Aorta (tissue), 5 donors: ENCODE data around the gene MANBA. TPM values are rescaled to one million over a fixed set of nuclear protein-coding genes. Genes with fewer than 3 reads are reported as not detected.
"Not testable (repeated sequence)": the region's sequence is repeated elsewhere in the genome, so short reads cannot be mapped to it uniquely, and the experiment has no call there.

ENCODE experiments used
- ATAC-seq: fragments of 200-7000 bp; cut with Tn5 transposase; one replicate; pipeline ENCODE4 v1.9.1; 2022; ENCODE audit warnings: moderate library complexity; ENCODE audit not compliant: low FRiP score
- DNase-seq, 2 donors: peaks; one replicate each; pipeline ENCODE4 v3.0.0-alpha.2; 2020
- H3K27ac ChIP-seq, 2 donors: one replicate each; pipeline ENCODE4 v1.5.1; 2013; ENCODE audit warnings: low read length in 2 of 2, mild to moderate bottlenecking in 2 of 2, moderate library complexity in 2 of 2, control low read depth in 1 of 2, inconsistent platforms in 1 of 2, low read depth in 1 of 2
- H3K27me3 ChIP-seq, 2 donors: one replicate each; pipeline ENCODE4 v1.6.1; 2013; ENCODE audit warnings: control low read depth in 1 of 2, low read length in 1 of 2, mild to moderate bottlenecking in 1 of 2, moderate library complexity in 1 of 2; ENCODE audit not compliant: insufficient read depth in 2 of 2, control insufficient read depth in 1 of 2
- H3K36me3 ChIP-seq, 2 donors: one replicate each; pipeline ENCODE4 v1.6.1; 2013; ENCODE audit warnings: control low read depth in 1 of 2, low read length in 1 of 2, mild to moderate bottlenecking in 1 of 2; ENCODE audit not compliant: insufficient read depth in 2 of 2, control insufficient read depth in 1 of 2
- H3K4me1 ChIP-seq, 2 donors: one replicate each; pipeline ENCODE4 v1.6.1; 2013; ENCODE audit warnings: low read length in 2 of 2, control low read depth in 1 of 2, mild to moderate bottlenecking in 1 of 2, moderate library complexity in 1 of 2; ENCODE audit not compliant: insufficient read depth in 2 of 2, control insufficient read depth in 1 of 2
- H3K4me3 ChIP-seq, 2 donors: one replicate each; pipeline ENCODE4 v1.5.1; 2013; ENCODE audit warnings: low read length in 2 of 2, control low read depth in 1 of 2, mild to moderate bottlenecking in 1 of 2
- H3K9me3 ChIP-seq: one replicate; pipeline ENCODE4 v1.6.1; 2013; ENCODE audit warnings: mild to moderate bottlenecking, low read length; ENCODE audit not compliant: control insufficient read depth
- WGBS, 2 donors: extraction: QIAGEN DNeasy Blood & Tissue Kit; methylation state at CpG; one replicate each; pipeline ENCODE4 v1.1.7; 2013; 5-methylcytosine and 5-hydroxymethylcytosine counted together
- intact Hi-C, 2 donors: fragments of 100-400 bp; cut with DNase I; formaldehyde crosslinking; loops; one replicate each; pipeline versions ENCODE4 v1.14.2 to v1.15.0; 2022
- polyA plus RNA-seq, 2 donors: library from polyadenylated mRNA; stranded (reverse); fragments of 200-250 nt; gene quantifications; one replicate each; pipeline ENCODE4 v1.2.3, GENCODE V29; 2013
- total RNA-seq, 2 donors: library from RNA; stranded (reverse); fragmentation: NEBNext Ultra II Directional; extraction: Animal tissue kit (Norgen Biotek cat#: 25700); gene quantifications; one replicate each; pipeline ENCODE4 v1.2.1, GENCODE V29; 2021
- donor health status: healthy with polysubstance abuse.
- donor health status: Bipolar disorder and iron deficiency.
- donor health status: DM: no; HTN: no; CAD: no.
- donor health status: DM: no; HTN: no; CAD: no.
- donor health status: DM: yes; HTN: yes; CAD: no.

Gene MANBA
- total and polyA plus RNA-seq, 4 donors = 16.8 to 41.4 (median 20.4) TPM

DNA sequence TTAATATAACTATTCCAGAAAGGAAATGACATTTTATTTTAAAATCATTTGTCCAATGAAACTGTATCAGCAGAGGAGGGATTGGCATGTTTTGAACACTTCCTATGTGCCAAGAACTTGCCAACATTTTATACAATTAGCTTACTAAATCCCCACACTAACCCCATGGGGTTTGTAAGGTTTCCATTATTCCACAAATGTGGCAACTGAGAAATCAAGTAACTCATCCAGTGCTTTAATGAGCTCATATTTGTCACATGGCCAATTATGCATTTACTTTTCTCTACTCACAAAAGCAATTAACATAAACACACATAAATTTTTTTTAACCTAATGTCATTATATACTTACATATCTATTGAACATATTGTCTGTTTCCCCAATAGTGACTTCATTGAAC lies 37.3 kb downstream of the MANBA start:
- ATAC-seq (no peak), DNase-seq (no peak)
- Histone ChIP-seq H3K27ac (no peak overlapping the region), H3K9me3 (no peaks in the 10 kb centered on the region), H3K27me3 (no peaks in the 10 kb centered on the region), H3K36me3 (no peaks in the 10 kb centered on the region), H3K4me1 (no peaks in the 10 kb centered on the region), H3K4me3 (no peak overlapping the region)
- intact Hi-C loops = no loop called here

DNA sequence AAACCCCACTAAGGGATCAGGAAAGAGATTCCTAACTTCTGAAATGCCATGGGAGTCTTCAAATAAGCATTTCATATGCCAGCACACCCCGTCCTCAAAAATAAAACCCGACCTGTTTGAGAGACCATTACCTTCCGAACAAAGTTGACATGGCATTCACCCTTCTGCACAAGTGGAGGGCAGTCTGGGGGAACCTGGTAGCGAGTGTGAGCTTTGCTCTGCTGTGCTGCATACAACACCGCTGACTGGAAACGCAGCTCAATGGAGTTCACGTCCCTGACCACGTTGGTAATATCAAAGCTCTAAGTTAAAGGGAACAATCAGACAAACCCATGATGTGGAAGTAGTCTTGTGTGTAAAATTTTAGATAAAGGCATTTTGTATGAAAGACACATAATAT lies 38.0 kb downstream of the MANBA start:
- DNase-seq (no peak), ATAC-seq (no peak)
- Histone ChIP-seq H3K4me3 (no peak overlapping the region), H3K27ac (no peak overlapping the region), H3K27me3 (no peaks in the 10 kb centered on the region), H3K9me3 (no peaks in the 10 kb centered on the region), H3K4me1 (no peaks in the 10 kb centered on the region), H3K36me3 (no peaks in the 10 kb centered on the region)
- intact Hi-C loops = no loop called here
- 50 to 54% methylated on average over 8 of the region's 8 CpGs for WGBS, 2 donors

DNA sequence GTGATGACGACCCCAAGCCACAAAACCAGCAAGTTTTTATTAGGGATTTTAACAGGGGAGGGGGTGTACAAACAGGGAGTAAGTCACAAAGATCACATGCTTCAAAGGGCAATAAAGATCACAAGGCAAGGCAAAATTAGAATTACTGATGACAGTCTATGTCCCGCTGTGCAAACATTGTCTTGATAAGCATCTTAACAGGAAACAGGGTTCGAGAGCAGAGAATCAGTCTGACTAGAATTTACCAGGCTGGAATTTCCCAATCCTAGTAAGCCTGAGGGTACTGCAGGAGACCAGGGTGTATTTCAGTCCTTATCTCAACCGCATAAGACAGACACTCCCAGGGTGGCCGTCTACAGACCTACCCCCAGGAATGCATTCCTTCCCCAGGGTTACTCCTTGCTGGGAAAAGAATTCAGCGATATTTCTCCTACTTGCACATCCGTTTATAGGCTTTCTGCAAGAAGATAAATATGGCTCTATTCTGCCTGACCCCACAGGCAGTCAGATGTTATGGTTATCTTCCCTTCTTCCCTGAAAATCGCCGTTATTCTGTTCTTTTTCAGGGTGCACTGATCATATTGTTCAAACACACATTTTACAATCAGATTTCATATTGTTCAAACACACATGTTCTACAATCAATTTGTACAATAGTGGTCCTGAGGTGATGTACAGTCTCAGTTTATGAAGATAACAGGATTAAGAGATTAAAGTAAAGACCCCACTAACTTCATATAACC lies 41.8 kb downstream of the MANBA start:
- H3K4me1 ChIP-seq, H3K27ac ChIP-seq, DNase-seq, H3K27me3 ChIP-seq, intact Hi-C loops, H3K9me3 ChIP-seq, H3K36me3 ChIP-seq, ATAC-seq, H3K4me3 ChIP-seq: not testable (repeated sequence)
- 74 to 84% methylated on average over 9 of the region's 9 CpGs for WGBS, 2 donors

DNA sequence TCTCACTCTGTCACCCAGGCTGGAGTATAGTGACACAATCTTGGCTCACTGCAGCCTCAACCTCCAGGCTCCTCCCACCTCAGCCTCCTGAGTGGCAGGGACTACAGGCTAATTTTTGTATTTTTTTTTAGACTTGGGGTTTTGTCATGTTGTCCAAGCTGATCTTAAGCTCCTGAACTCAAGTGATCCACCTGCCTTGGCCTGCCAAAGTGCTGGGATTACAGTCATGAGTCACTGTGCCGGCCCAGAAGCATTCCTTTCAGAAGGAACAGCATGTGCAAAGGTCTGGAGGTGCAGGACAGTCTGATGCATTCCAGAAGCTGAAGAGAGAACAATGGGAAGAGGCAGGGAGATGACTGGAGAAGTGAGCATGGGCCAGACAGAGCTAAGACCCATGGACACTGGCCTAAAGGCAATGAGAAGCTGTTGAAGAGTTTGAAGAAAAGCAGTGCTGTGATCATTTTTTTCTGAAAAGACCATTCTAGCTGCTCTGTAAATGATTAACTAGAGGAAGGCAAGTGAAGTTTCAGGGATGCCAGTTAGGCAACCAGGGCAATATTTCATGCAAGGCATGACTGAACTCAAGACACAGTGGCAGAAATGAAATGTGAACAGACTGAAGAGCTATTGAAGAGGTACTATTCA lies 43.2 kb downstream of the MANBA start:
- H3K27me3 ChIP-seq = no peaks in the 10 kb centered on the region
- no peak overlapping the region for H3K27ac ChIP-seq
- no peak for ATAC-seq
- intact Hi-C loops = no loop called here
- H3K4me3 ChIP-seq = no peak overlapping the region
- 52 to 56% methylated on average over 1 of the region's 1 CpG for WGBS, 2 donors
- H3K4me1 ChIP-seq = no peaks in the 10 kb centered on the region
- no peaks in the 10 kb centered on the region for H3K36me3 ChIP-seq
- H3K9me3 ChIP-seq = no peaks in the 10 kb centered on the region
- no peak for DNase-seq

DNA sequence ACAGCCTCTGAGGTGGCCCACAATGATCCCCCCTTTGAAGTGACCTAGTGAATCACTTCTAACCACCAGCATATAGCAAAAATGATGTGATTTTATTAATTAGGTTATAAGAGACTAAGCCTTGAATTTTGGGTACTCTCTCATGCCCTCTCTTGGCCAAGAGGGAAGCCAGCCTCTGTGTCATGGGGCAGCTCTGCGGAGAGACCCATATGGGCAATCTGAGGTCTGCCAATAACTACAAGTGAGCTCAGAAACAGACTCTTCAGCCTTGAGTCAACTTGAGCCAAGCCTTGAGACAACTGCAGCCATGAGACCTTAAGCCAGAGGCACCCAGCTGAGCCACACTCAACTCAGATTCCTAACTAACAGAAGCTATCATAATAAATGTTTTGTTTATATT lies 45.7 kb downstream of the MANBA start:
- 0 to 17% methylated on average over 1 of the region's 1 CpG for WGBS, 2 donors
- Histone ChIP-seq H3K4me1 (no peaks in the 10 kb centered on the region), H3K4me3 (no peak overlapping the region), H3K27ac (no peak overlapping the region), H3K9me3 (no peaks in the 10 kb centered on the region), H3K27me3 (no peaks in the 10 kb centered on the region), H3K36me3 (no peaks in the 10 kb centered on the region)
- ATAC-seq (no peak), DNase-seq (no peak)
- intact Hi-C loops = no loop called here

DNA sequence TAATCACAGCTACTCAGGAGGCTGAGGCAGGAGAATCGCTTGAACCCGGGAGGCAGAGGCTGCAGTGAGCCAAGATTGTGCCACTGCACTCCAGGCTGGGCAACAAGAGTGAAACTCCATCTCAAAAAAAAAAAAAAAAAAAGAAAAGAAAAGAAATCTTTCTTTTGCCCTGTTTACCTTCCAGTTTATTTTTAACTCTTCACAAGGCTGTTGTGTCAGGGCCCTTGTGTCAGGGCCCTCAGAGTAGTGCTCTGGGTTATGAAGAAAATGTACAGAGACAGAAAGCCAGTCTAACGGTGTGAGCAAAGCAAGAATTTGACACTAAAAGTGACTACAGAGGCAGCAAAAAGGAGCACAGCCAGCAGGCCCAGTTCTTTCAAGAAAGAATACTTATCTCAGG lies 47.0 kb downstream of the MANBA start:
- H3K27me3 ChIP-seq, DNase-seq, ATAC-seq, H3K36me3 ChIP-seq, H3K4me3 ChIP-seq, H3K9me3 ChIP-seq, H3K4me1 ChIP-seq, H3K27ac ChIP-seq, intact Hi-C loops: not testable (repeated sequence)
- WGBS, 2 donors = 63 to 76% methylated on average over 3 of the region's 3 CpGs

DNA sequence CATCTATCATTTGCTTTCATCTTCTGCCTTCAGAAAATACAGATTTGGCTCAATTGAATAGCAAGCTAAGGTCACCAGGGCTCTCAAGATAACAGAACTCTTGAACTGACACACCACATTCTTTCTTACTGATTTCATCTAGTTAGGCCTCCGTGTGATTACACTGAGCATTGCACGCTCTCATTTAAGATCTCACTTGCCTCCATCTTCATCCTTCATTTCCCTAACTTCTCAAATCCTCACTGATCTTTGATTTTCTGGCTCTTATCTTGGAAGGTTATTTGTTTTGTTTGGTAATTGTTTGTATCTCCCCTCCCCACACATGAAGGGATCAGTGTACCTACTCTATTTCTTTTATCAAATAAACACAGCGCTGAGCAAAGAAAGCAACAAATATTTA lies 47.7 kb downstream of the MANBA start:
- DNase-seq (no peak), ATAC-seq (no peak)
- intact Hi-C loops = no loop called here
- Histone ChIP-seq H3K9me3 (no peaks in the 10 kb centered on the region), H3K36me3 (no peaks in the 10 kb centered on the region), H3K27ac (no peak overlapping the region), H3K27me3 (no peaks in the 10 kb centered on the region), H3K4me3 (no peak overlapping the region), H3K4me1 (no peaks in the 10 kb centered on the region)
- WGBS, 2 donors = 32 to 37% methylated on average over 3 of the region's 3 CpGs

DNA sequence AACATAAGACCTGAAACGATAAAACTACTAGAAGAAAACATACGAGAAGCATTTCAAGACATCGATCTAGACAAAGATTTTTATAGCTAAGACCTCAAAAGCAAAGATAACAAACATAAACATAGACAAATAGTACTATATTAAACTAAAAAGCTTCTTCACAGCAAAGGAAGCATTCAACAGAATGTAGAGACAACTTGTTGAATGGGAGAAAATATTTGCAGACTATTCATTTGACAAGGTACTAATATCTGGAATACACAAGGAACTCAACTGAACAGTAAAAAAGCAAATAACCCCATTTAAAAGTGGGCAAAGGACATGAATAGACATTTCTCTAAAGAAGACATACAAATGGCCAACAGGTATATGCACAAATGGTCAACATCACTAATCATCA lies 49.8 kb downstream of the MANBA start:
- 91 to 93% methylated on average over 3 of the region's 3 CpGs for WGBS, 2 donors
- intact Hi-C loops = no loop called here
- Histone ChIP-seq H3K9me3 (no peaks in the 10 kb centered on the region), H3K36me3 (no peaks in the 10 kb centered on the region), H3K27me3 (no peaks in the 10 kb centered on the region), H3K4me1 (no peaks in the 10 kb centered on the region), H3K4me3 (no peak overlapping the region), H3K27ac (no peak overlapping the region)
- ATAC-seq (no peak), DNase-seq (no peak)

DNA sequence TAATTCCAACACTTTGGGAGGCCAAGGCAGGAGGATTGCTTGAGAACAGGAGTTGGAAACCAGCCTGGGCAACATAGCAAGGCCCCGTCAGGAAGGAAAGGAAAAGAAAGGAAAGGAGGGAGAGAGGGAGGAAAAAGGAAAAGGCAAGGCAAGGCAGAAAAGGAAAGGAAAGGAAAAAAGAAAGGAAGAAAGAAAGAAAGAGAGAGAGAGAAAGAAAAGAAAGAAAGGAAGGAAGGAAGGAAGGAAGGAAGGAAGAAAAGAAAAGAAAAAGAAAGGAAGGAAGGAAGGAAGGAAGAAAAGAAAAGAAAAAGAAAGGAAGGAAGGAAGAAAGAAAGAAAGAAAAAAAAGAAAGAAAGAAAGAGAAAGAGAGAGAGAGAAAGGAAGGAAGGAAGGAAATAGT lies 51.7 kb downstream of the MANBA start:
- H3K9me3 ChIP-seq, H3K27me3 ChIP-seq, DNase-seq, H3K4me3 ChIP-seq, H3K36me3 ChIP-seq, H3K4me1 ChIP-seq, intact Hi-C loops, ATAC-seq, H3K27ac ChIP-seq: not testable (repeated sequence)
- 96 to 98% methylated on average over 1 of the region's 1 CpG for WGBS, 2 donors
